Activated B cell treated with CpG ODN at 0.5 μM for 24 hours (primary cell): Measurements from ENCODE around the gene ERICH3. TPM values are rescaled to one million over a fixed set of nuclear protein-coding genes. Genes with fewer than 3 reads are reported as not detected.

Source experiments
- ATAC-seq: fragments of 200-7000 bp; cut with Tn5 transposase; one replicate; pipeline ENCODE4 v1.10.0; 2021; ENCODE audit warnings: low read depth, mild to moderate bottlenecking, moderate library complexity
- CTCF ChIA-PET: fragments of 350-600 bp; sonication (Branson Sonifier 250); formaldehyde crosslinking; loops from one replicate; lab custom pipeline; 2021; ENCODE audit warnings: antibody characterized with exemption; lab: Charles Lee
- POLR2A ChIA-PET: fragments of 350-600 bp; sonication (Branson Sonifier 250); formaldehyde crosslinking; loops from one replicate; lab custom pipeline; 2021; ENCODE audit warnings: antibody characterized with exemption; lab: Charles Lee
- DNase-seq: peaks from one replicate; pipeline ENCODE4 v3.0.0; 2022
- H3K27ac Mint-ChIP-seq: one replicate; pipeline ENCODE4 v1.8.0; 2020; ENCODE audit warnings: mixed read lengths
- H3K27me3 Mint-ChIP-seq: one replicate; pipeline ENCODE4 v1.8.0; 2021; ENCODE audit warnings: mixed read lengths
- H3K36me3 Mint-ChIP-seq: one replicate; pipeline ENCODE4 v1.8.0; 2021; ENCODE audit warnings: low read depth, mixed read lengths
- H3K4me1 Mint-ChIP-seq: one replicate; pipeline ENCODE4 v1.8.0; 2021; ENCODE audit warnings: mixed read lengths
- H3K4me3 Mint-ChIP-seq: one replicate; pipeline ENCODE4 v1.8.0; 2020; ENCODE audit warnings: mild to moderate bottlenecking, mixed read lengths
- H3K9me3 Mint-ChIP-seq: one replicate; pipeline ENCODE4 v1.8.0; 2020; ENCODE audit warnings: mixed read lengths
- intact Hi-C: fragments of 100-400 bp; cut with micrococcal nuclease; formaldehyde crosslinking; loops from one replicate; pipeline ENCODE4 v1.15.1; 2024
- total RNA-seq: library from RNA; stranded (reverse); gene quantifications from 2 replicates; pipeline ENCODE4 v1.2.3, GENCODE V29; 2022
- TF ChIP-seq, protein P1 (sequence below): fragments of 200-600 bp; IDR thresholded peaks from one replicate; pipeline ENCODE4 v1.8.0; 2022; ENCODE audit warnings: antibody characterized with exemption, mild to moderate bottlenecking

ERICH3 gene
- total RNA-seq, 1 donor from 2014 or later: 0.49 TPM

DNA sequence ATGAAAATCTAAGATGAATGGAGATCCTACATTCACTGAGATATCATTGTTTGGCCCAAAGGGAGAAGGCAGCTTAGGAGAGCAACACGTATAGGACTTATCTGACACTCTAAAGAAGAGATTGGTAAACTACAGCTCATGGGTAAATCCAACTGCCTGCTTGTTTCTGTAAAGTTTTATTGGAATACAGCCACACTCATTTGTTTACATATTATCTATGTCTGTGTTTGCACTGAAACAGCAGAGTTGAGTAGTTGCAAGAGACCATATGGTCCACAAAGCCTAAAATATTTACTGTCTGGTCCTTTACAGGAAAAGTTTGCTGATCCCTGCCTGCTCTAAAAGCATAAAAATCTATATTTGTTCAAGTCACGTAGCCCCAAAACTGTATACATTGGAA, 146.9 kb downstream of the ERICH3 start:
- Mint-ChIP-seq H3K36me3 (no peaks in the 10 kb centered on the region), H3K4me1 (no peaks in the 10 kb centered on the region), H3K27ac (no peak overlapping the region), H3K27me3 (no peaks in the 10 kb centered on the region), H3K9me3 (no peaks in the 10 kb centered on the region), H3K4me3 (no peak overlapping the region)
- TF ChIP-seq, protein P1, sequence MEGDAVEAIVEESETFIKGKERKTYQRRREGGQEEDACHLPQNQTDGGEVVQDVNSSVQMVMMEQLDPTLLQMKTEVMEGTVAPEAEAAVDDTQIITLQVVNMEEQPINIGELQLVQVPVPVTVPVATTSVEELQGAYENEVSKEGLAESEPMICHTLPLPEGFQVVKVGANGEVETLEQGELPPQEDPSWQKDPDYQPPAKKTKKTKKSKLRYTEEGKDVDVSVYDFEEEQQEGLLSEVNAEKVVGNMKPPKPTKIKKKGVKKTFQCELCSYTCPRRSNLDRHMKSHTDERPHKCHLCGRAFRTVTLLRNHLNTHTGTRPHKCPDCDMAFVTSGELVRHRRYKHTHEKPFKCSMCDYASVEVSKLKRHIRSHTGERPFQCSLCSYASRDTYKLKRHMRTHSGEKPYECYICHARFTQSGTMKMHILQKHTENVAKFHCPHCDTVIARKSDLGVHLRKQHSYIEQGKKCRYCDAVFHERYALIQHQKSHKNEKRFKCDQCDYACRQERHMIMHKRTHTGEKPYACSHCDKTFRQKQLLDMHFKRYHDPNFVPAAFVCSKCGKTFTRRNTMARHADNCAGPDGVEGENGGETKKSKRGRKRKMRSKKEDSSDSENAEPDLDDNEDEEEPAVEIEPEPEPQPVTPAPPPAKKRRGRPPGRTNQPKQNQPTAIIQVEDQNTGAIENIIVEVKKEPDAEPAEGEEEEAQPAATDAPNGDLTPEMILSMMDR: no peak
- intact Hi-C loops: no loop called here
- POLR2A ChIA-PET: no interaction called here
- ATAC-seq: no peak
- CTCF ChIA-PET: no interaction called here
- no peak for DNase-seq

DNA sequence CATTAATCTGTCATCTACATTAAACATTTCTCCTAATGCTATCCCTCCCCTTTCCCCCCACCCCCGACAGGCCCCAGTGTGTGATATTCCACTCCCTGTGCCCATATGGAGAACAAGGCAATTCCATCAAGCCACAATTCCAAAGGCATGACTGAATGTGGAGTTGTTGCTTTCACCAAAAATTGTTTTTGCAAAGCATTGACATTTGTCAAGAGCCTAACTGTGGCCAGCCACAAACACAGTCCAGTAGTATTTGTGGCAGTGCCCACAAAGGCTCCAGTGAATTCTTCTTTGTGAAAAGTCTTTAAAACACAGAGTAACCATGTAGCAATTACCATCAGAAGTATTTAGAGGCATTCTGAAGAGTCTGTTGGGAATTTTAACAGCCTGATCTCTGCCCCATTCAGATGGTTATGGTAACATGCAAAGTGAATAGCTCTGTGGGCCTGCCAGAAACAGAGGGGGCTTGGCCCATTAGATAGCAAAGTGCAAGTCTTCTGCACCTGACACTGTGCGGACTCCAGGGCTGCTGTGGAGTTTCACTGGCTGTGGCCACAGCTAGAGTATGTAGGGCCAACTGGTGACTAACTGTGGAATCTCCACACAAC, 149.6 kb downstream of the ERICH3 start:
- H3K9me3 Mint-ChIP-seq: no peaks in the 10 kb centered on the region
- no peak overlapping the region for H3K27ac Mint-ChIP-seq
- intact Hi-C loops: no loop called here
- H3K36me3 Mint-ChIP-seq: no peaks in the 10 kb centered on the region
- H3K4me1 Mint-ChIP-seq: no peaks in the 10 kb centered on the region
- ATAC-seq (no peak), DNase-seq (no peak)
- TF ChIP-seq, protein P1: no peak
- H3K27me3 Mint-ChIP-seq: no peaks in the 10 kb centered on the region
- ChIA-PET POLR2A (no interaction called here), CTCF (no interaction called here)
- no peak overlapping the region for H3K4me3 Mint-ChIP-seq

DNA sequence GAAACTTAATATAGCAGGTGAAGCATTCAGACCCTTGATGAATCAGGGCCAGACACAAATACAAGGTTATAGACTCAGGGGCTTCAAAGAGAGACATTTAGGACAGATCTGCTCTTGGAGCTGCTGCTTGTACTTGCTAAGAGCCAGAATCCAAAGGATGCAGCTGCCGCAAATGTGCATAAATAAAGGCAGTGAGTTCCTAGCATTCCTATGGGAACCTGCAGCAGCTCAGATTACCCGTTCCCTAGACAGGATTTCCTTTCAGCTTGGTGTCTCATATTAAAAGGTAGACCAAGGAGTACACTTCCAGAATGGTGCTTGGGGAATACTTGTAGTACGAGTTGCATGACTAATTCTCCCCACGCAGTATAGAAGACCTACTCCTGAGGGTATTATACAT, 151.4 kb downstream of the ERICH3 start:
- Mint-ChIP-seq H3K4me1 (no peaks in the 10 kb centered on the region), H3K4me3 (no peak overlapping the region), H3K9me3 (no peaks in the 10 kb centered on the region), H3K27ac (no peak overlapping the region), H3K27me3 (no peaks in the 10 kb centered on the region), H3K36me3 (no peaks in the 10 kb centered on the region)
- ChIA-PET CTCF (no interaction called here), POLR2A (no interaction called here)
- DNase-seq (no peak), ATAC-seq (no peak)
- intact Hi-C loops: no loop called here
- TF ChIP-seq, protein P1: no peak

Other genes with a start within 250 kb of the ERICH3 start
- gene LRRC53, start 161.2 kb downstream of the ERICH3 start, total RNA-seq: not detected in 2 replicates
- 31.2 and 31.8 TPM in 2 replicates for gene CRYZ, start 59.3 kb upstream of the ERICH3 start, total RNA-seq
- 26.9 and 32.6 TPM in 2 replicates for gene TYW3, start 59.4 kb upstream of the ERICH3 start, total RNA-seq